Measurements from ENCODE around the gene TSR1. TPM values are rescaled to one million over a fixed set of nuclear protein-coding genes. Genes with fewer than 3 reads are reported as not detected.

The TSR1 gene
- total and polyA plus RNA-seq, 10 donors: 8.2 to 30.4 (median 19.6) TPM

DNA sequence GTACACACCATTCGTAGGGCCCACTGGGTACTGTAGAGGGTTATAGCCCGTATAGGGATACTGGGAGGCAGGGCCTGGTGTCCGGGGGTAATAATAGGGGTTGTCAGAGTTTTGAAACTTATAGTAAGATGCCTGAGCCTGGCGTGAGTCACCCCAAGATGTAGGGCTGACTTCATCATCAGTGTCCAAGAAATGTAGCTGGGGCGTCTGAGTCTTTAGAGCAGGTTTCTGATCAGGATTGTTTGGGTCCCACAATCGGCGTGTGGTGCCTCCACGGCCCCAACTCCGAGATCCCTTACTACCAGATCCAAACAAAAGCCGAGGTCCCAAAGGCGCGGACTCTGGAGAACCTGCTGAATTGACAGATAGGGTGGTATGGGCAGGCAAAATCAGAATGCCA is 37.1 kb downstream of the TSR1 start:
- Histone ChIP-seq H3K27ac (no peak overlapping the region), H3K9me3 (no peaks in the 10 kb centered on the region), H3K4me3 (no peak overlapping the region), H3K4me1 (peaks cover 10 to 72% (median 34%) of the 10 kb centered on the region in 6 donors), H3K36me3 (peaks cover 0 to 65% (median 53%) of the 10 kb centered on the region in 6 donors), H3K27me3 (replicated peaks in 1 of 7) (no peaks in the 10 kb centered on the region)
- TF ChIP-seq, protein P1, sequence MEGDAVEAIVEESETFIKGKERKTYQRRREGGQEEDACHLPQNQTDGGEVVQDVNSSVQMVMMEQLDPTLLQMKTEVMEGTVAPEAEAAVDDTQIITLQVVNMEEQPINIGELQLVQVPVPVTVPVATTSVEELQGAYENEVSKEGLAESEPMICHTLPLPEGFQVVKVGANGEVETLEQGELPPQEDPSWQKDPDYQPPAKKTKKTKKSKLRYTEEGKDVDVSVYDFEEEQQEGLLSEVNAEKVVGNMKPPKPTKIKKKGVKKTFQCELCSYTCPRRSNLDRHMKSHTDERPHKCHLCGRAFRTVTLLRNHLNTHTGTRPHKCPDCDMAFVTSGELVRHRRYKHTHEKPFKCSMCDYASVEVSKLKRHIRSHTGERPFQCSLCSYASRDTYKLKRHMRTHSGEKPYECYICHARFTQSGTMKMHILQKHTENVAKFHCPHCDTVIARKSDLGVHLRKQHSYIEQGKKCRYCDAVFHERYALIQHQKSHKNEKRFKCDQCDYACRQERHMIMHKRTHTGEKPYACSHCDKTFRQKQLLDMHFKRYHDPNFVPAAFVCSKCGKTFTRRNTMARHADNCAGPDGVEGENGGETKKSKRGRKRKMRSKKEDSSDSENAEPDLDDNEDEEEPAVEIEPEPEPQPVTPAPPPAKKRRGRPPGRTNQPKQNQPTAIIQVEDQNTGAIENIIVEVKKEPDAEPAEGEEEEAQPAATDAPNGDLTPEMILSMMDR (IDR thresholded peaks at IDR 0.05 in 8 of 11, conservative IDR thresholded peaks at IDR 0.05 in 3 of 11): no peak
- DNase-seq: no peak
- intact Hi-C loops (cut with DNase I; ENCODE audit: low total_unique reads): no loop called here
- WGBS, 5 donors: 95 to 98% (median 96%) methylated on average over 12 of the region's 12 CpGs

DNA sequence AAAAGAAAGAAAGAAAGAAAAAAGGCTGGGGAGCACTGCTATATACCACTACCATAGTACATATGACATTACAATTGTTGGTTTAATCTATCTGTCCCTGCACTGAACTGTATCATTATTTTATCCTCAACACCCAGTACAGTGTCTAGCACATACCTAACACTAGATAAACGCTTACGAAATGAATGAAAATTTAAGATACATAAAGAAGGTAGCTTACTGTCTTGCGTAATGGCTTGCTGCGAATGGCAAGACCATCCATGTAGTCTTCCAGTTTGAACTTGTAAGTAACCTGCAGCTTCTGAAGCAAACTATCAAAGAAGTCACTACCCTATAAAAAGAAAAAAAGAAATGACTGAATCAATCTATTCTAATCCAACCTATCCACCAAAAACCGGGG is 39.2 kb downstream of the TSR1 start:
- Histone ChIP-seq H3K27ac (no peak overlapping the region), H3K9me3 (no peaks in the 10 kb centered on the region), H3K36me3 (peaks cover 3 to 86% (median 73%) of the 10 kb centered on the region in 6 donors), H3K27me3 (replicated peaks in 1 of 7) (no peaks in the 10 kb centered on the region), H3K4me1 (peaks cover 4 to 60% (median 24%) of the 10 kb centered on the region in 6 donors), H3K4me3 (no peak overlapping the region)
- 90 to 96% (median 92%) methylated on average over 5 of the region's 5 CpGs for WGBS, 5 donors
- no peak for TF ChIP-seq POLR2A (IDR thresholded peaks at IDR 0.05)
- TF ChIP-seq POLR2AphosphoS5 (IDR thresholded peaks at IDR 0.05): no peak
- TF ChIP-seq, protein P1 (IDR thresholded peaks at IDR 0.05 in 8 of 11, conservative IDR thresholded peaks at IDR 0.05 in 3 of 11): no peak
- no peak for DNase-seq
- intact Hi-C loops (cut with DNase I; ENCODE audit: low total_unique reads): no loop called here

DNA sequence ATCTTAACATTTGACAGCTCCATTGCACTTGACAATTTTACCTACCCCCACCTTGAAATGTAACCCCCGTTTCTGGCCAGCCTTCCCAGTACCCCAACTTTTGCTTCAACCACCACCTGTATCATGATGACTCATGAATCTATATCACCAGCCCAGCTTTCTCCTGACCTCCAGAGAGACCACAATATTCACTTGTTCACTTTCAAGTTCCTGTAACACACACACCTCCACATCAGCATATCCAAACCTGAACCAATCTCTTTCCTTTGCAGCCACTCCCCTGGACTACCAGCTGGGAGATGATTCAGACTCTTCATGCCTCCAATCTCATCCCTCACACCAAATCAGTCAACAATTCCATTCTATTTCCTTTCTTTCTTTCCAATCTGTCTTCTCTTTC is 40.7 kb downstream of the TSR1 start:
- Histone ChIP-seq H3K27ac (no peak overlapping the region), H3K4me1 (peaks cover 0 to 45% (median 11%) of the 10 kb centered on the region in 6 donors), H3K27me3 (replicated peaks in 1 of 7) (no peaks in the 10 kb centered on the region), H3K36me3 (peaks cover 3 to 100% (median 82%) of the 10 kb centered on the region in 6 donors), H3K4me3 (no peak overlapping the region), H3K9me3 (no peaks in the 10 kb centered on the region)
- 57 to 82% (median 73%) methylated on average over 1 of the region's 1 CpG for WGBS, 5 donors
- intact Hi-C loops (cut with DNase I; ENCODE audit: low total_unique reads): no loop called here
- TF ChIP-seq, protein P1 (IDR thresholded peaks at IDR 0.05 in 8 of 11, conservative IDR thresholded peaks at IDR 0.05 in 3 of 11): no peak
- TF ChIP-seq POLR2A (IDR thresholded peaks at IDR 0.05): no peak
- no peak for TF ChIP-seq POLR2AphosphoS5 (IDR thresholded peaks at IDR 0.05)
- DNase-seq: no peak

DNA sequence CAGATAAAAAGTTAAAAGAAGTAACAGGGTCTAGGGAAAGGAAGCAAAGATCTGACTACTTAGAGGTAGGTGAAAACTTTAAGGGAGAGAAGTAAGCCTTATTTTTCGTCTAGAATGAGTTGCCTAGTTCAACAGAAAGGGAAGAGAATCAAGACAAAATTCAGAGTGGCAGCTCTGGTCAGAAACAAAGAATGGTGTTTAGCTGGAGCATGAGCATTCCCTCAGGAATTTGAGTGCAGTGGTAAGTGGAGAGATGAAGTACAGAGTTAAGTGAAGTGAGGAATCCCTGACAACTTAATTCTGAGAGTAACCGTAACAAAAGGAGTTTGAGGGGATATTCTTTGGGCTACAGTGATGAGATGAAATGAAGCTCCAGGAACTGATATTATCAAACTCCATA is 44.2 kb downstream of the TSR1 start:
- peaks cover 3 to 100% (median 83%) of the 10 kb centered on the region in 6 donors for H3K36me3 ChIP-seq
- intact Hi-C loops (cut with DNase I; ENCODE audit: low total_unique reads): no loop called here
- no peak overlapping the region for H3K27ac ChIP-seq
- TF ChIP-seq POLR2A (IDR thresholded peaks at IDR 0.05): no peak
- no peak for TF ChIP-seq POLR2AphosphoS5 (IDR thresholded peaks at IDR 0.05)
- TF ChIP-seq, protein P1 (IDR thresholded peaks at IDR 0.05 in 8 of 11, conservative IDR thresholded peaks at IDR 0.05 in 3 of 11): no peak
- whole genome bisulfite sequencing, 5 donors: 85 to 95% (median 92%) methylated on average over 2 of the region's 2 CpGs
- peaks cover 0 to 11% (median 0%) of the 10 kb centered on the region in 6 donors for H3K4me1 ChIP-seq
- H3K4me3 ChIP-seq: no peak overlapping the region
- H3K9me3 ChIP-seq: no peaks in the 10 kb centered on the region
- no peak for DNase-seq
- H3K27me3 ChIP-seq (replicated peaks in 1 of 7): no peaks in the 10 kb centered on the region

Measured in spleen (tissue), 11 donors.